ENCODE results near the gene TNS1. TPM values are rescaled to one million over a fixed set of nuclear protein-coding genes. Genes with fewer than 3 reads are reported as not detected.

TNS1 gene
- total and polyA plus RNA-seq, 7 donors, result 73.4 to 742 (median 276) TPM

GRCh38 chr2:217799563-217800432 is 203.0 kb downstream of the TNS1 start:
- no peaks in the 10 kb centered on the region for H3K27me3 ChIP-seq (ENCODE audit: insufficient read depth in 3 of 3, low read length in 2 of 3)
- DNase-seq (peak in 1 of 2 donors; percentile 62), ATAC-seq (no peak)
- H3K4me3 ChIP-seq, result no peak overlapping the region
- H3K4me1 ChIP-seq, result peaks cover 22% of the 10 kb centered on the region
- WGBS, 3 donors, result 83 to 91% (median 84%) methylated on average over 15 of the region's 15 CpGs
- H3K36me3 ChIP-seq (ENCODE audit: insufficient read depth in 1 of 2, low read depth in 1 of 2), result peaks cover 16 to 55% of the 10 kb centered on the region in 2 donors
- H3K27ac ChIP-seq, result no peak overlapping the region
- no peaks in the 10 kb centered on the region for H3K9me3 ChIP-seq
- intact Hi-C loops (cut with DNase I), result no loop called here
- no peak for TF ChIP-seq CTCF (IDR thresholded peaks at IDR 0.05)

GRCh38 chr2:217798743-217799562 is 203.8 kb downstream of the TNS1 start:
- peaks cover 28% of the 10 kb centered on the region for H3K4me1 ChIP-seq
- H3K36me3 ChIP-seq (ENCODE audit: insufficient read depth in 1 of 2, low read depth in 1 of 2), result peaks cover 10 to 46% of the 10 kb centered on the region in 2 donors
- peak overlapping the region; percentile 68 for H3K27ac ChIP-seq
- TF ChIP-seq CTCF (IDR thresholded peaks at IDR 0.05), result no peak
- intact Hi-C loops (cut with DNase I), result no loop called here
- ATAC-seq (no peak), DNase-seq (no peak)
- H3K27me3 ChIP-seq (ENCODE audit: insufficient read depth in 3 of 3, low read length in 2 of 3), result no peaks in the 10 kb centered on the region
- 65 to 80% (median 69%) methylated on average over 14 of the region's 14 CpGs for WGBS, 3 donors
- no peaks in the 10 kb centered on the region for H3K9me3 ChIP-seq
- H3K4me3 ChIP-seq, result no peak overlapping the region

GRCh38 chr2:217798191-217798590 is 204.6 kb downstream of the TNS1 start:
- 86 to 96% (median 93%) methylated on average over 7 of the region's 7 CpGs for WGBS, 3 donors
- Histone ChIP-seq H3K4me3 (no peak overlapping the region), H3K9me3 (no peaks in the 10 kb centered on the region), H3K36me3 (ENCODE audit: insufficient read depth in 1 of 2, low read depth in 1 of 2) (peaks cover 8 to 38% of the 10 kb centered on the region in 2 donors), H3K27ac (peak overlapping the region; percentile 68), H3K4me1 (peaks cover 36% of the 10 kb centered on the region), H3K27me3 (ENCODE audit: insufficient read depth in 3 of 3, low read length in 2 of 3) (no peaks in the 10 kb centered on the region)
- intact Hi-C loops (cut with DNase I), result no loop called here
- DNase-seq, result no peak
- no peak for ATAC-seq
- TF ChIP-seq CTCF (IDR thresholded peaks at IDR 0.05), result no peak

GRCh38 chr2:217797661-217798069 is 205.1 kb downstream of the TNS1 start:
- Histone ChIP-seq H3K9me3 (no peaks in the 10 kb centered on the region), H3K4me1 (peaks cover 36% of the 10 kb centered on the region), H3K36me3 (ENCODE audit: insufficient read depth in 1 of 2, low read depth in 1 of 2) (peaks cover 8 to 33% of the 10 kb centered on the region in 2 donors), H3K4me3 (no peak overlapping the region), H3K27ac (peak overlapping the region; percentile 68), H3K27me3 (ENCODE audit: insufficient read depth in 3 of 3, low read length in 2 of 3) (no peaks in the 10 kb centered on the region)
- intact Hi-C loops (cut with DNase I), result no loop called here
- 30 to 43% (median 31%) methylated on average over 8 of the region's 8 CpGs for WGBS, 3 donors
- DNase-seq (peak; percentile 61 to 87), ATAC-seq (peak; percentile 41 to 55 (median 52))
- TF ChIP-seq CTCF (IDR thresholded peaks at IDR 0.05), result no peak
